ENCODE data around the gene PXYLP1.

Gene PXYLP1

DNA sequence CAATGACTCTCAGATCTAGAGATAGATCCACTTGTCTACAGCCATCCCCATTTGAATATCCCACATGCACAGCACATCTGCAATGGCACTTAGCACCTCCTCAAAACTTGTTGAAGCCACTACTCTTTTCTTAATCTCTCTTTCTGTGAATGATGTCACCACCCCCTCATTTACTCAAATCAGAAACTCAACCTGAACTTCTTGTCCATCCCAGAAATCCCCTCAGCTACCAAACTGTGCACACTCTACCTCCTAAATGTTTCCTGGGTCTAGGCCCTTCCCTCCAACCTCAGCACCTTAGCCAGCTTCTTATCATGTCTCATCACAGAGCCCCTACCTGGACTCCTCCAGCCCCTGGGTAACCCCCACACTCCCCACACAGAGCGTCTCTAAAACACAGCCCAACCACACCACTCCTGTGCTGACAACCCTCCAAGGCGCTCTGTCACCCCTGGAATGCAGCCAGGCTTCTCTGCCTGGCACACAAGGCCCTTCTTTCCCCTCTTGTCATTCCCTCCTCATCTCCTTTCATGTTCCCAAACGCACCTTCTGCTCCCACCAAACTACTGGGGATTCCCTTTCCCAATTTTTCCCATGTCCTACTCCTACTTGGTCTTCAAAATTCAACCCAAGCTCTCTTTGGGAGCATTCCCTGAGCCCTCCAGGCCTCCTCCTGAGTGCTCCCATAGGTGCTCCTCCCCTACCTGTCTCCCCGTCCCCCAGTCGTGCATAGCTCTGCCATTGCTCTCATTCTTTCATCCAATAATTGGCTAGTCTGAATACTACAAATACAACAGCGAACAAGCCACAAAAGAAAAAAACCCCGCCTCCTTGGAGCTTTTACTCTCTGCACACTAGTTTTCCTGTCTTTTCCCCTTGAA is 96.9 kb downstream of the PXYLP1 start:
- H3K4me3 Mint-ChIP-seq: no peak overlapping the region
- H3K27me3 Mint-ChIP-seq: no peaks in the 10 kb centered on the region
- no peaks in the 10 kb centered on the region for H3K9me3 Mint-ChIP-seq
- H3K4me1 Mint-ChIP-seq: peaks cover 9% of the 10 kb centered on the region
- H3K36me3 Mint-ChIP-seq: peaks cover 2% of the 10 kb centered on the region
- H3K27ac Mint-ChIP-seq: no peak overlapping the region

- Mint-ChIP-seq H3K4me1 (peaks cover 9% of the 10 kb centered on the region), H3K9me3 (no peaks in the 10 kb centered on the region), H3K4me3 (no peak overlapping the region), H3K36me3 (peaks cover under 1% of the 10 kb centered on the region), H3K27me3 (no peaks in the 10 kb centered on the region), H3K27ac (no peak overlapping the region)
Measured at GRCh38 chr3:141330235-141330634, 98.6 kb downstream of the PXYLP1 start.

GRCh38 chr3:141330718-141331376 is 99.2 kb downstream of the PXYLP1 start:
- H3K4me1 Mint-ChIP-seq: peaks cover 9% of the 10 kb centered on the region
- no peak overlapping the region for H3K4me3 Mint-ChIP-seq
- no peaks in the 10 kb centered on the region for H3K27me3 Mint-ChIP-seq
- no peak overlapping the region for H3K27ac Mint-ChIP-seq
- H3K36me3 Mint-ChIP-seq: no peaks in the 10 kb centered on the region
- no peaks in the 10 kb centered on the region for H3K9me3 Mint-ChIP-seq

GRCh38 chr3:141331377-141332318 is 100.0 kb downstream of the PXYLP1 start:
- Mint-ChIP-seq H3K36me3 (no peaks in the 10 kb centered on the region), H3K27ac (no peak overlapping the region), H3K9me3 (no peaks in the 10 kb centered on the region), H3K4me3 (no peak overlapping the region), H3K4me1 (peaks cover under 1% of the 10 kb centered on the region), H3K27me3 (no peaks in the 10 kb centered on the region)

GRCh38 chr3:141332416-141332815 is 100.8 kb downstream of the PXYLP1 start:
- Mint-ChIP-seq H3K27me3 (no peaks in the 10 kb centered on the region), H3K4me1 (no peaks in the 10 kb centered on the region), H3K9me3 (no peaks in the 10 kb centered on the region), H3K4me3 (no peak overlapping the region), H3K36me3 (no peaks in the 10 kb centered on the region), H3K27ac (no peak overlapping the region)

DNA sequence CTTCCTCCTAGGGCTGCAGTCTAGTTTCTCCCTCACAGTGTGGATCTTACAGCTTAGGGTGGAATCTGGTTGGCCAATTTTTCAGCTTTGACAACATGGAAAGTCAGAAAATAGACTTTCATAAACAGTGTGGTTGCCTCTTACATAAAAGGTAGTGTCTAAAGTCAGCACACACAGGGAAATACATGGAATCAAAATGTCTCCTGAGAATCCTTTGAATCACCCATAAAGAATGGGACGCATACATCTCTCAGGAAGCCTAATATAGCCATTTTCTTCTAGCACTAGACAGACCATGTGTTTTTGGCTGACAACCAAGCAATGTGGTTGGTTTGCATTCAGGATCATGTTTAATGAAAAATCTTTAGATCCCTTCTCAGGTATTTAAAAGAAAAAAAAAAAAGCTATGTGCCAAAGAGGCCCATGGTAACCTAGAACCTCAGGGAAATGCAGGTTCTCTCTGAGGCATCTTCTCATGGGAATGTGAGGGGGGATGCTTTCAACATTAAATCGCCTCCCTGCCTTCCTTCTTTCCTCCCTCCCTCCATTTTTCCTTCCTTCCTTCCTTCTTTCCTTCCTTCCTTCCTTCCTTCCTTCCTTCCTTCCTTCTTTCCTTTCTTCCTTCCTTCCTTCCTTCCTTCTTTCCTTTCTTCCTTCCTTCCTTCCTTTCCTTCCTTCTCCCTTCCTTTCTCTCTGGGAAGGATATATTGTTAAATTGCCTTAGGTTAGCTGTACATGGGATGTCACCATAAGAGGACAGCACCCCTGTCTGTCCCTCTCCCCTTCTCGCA is 102.4 kb downstream of the PXYLP1 start:
- H3K36me3 Mint-ChIP-seq: no peaks in the 10 kb centered on the region
- H3K4me1 Mint-ChIP-seq: no peaks in the 10 kb centered on the region
- no peak overlapping the region for H3K4me3 Mint-ChIP-seq
- no peak overlapping the region for H3K27ac Mint-ChIP-seq
- H3K27me3 Mint-ChIP-seq: no peaks in the 10 kb centered on the region
- H3K9me3 Mint-ChIP-seq: no peaks in the 10 kb centered on the region

DNA sequence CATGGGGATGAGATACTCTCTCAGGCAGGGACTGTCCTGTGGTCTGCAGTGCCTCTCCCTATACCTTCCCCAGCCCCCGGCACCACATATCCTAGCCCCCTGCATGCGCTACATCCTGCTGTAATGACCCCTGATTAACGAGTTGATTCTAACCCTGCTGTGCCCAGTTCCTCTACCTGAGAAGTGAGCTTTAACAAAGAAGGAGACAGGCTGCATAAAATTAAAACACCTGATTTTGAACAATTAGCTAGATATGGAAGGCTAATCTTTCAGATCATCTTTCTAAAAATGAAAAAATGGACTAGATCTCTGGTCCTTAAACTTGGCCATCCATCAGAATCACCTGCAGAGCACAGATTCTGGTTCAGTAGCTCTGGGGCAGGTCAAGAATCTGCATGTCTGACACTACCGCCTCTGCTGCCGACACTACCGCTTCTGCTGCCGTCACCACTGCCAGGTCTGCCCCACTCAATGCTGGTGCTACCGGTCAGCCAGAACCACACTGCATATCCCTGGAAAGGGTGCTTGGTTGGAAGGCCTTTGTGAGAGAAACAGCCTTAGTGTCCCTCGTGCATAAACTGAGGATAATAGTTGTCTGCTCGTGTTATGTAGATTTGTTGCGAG is 103.1 kb downstream of the PXYLP1 start:
- Mint-ChIP-seq H3K4me3 (no peak overlapping the region), H3K27me3 (no peaks in the 10 kb centered on the region), H3K36me3 (no peaks in the 10 kb centered on the region), H3K27ac (no peak overlapping the region), H3K4me1 (no peaks in the 10 kb centered on the region), H3K9me3 (no peaks in the 10 kb centered on the region)

DNA sequence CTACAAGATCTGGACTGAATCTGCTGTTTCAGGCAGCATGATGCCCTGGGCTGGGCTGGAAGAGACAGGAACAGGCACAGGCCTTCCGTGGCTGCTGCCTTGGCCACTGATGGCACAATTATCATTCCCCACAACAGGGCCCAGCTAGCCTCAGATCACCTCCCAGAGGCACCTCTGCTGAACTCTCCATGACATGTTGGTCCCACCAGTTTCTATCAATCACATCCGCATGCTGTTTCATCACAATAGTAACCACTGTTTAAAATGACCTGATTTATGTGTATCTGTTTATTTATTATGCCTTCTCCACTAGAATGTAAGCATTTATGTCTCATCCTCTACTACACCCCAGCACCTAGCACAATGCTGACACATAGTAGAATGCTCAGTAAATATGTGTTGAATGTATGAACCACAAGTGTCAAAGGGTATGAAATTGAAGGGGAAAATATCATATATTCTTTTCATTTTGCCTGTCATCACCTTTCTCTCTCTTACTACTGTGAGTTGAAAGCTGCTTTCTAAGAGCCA is 104.0 kb downstream of the PXYLP1 start:
- H3K27ac Mint-ChIP-seq: no peak overlapping the region
- no peaks in the 10 kb centered on the region for H3K27me3 Mint-ChIP-seq
- H3K4me1 Mint-ChIP-seq: no peaks in the 10 kb centered on the region
- no peaks in the 10 kb centered on the region for H3K36me3 Mint-ChIP-seq
- H3K4me3 Mint-ChIP-seq: no peak overlapping the region
- no peaks in the 10 kb centered on the region for H3K9me3 Mint-ChIP-seq

DNA sequence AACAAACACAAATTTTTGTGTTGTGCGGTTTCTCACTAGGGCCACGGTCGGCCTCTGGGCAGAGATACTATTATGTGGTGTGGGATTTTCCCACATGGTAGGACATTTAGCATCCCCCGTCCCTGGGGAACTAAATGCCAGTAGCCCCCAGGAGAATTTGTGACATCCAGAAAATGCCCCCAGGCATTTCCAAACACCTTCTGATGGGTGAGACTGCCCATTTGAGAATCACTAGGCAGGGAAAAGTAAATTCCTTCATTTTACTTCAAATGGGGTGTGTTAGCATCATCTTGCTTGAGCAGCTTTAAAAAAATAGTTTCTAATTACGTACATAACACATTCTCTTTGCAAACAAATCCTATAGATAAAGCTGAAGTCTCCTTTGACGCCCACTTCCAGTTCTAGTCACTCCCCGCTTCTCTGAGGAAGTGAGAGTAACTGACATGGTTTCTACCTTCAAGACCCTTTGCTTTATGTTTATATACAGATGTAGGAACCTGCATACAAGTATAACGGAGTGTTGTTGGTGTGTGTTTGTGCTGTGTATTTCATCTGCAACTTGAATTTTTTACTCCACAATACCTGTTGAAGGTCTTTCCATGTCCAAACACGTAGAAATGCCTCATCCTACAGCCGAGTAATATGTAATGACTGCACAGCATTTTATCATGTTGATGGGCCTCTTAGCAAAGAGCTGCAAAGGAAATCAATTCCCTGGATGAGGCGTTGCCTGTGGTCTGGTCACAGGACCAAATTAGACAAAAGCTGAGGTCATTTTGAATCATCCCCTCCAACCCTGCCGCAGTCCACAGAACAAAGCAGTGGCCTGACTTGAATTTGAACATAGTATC is 105.3 kb downstream of the PXYLP1 start:
- no peaks in the 10 kb centered on the region for H3K4me1 Mint-ChIP-seq
- H3K27me3 Mint-ChIP-seq: no peaks in the 10 kb centered on the region
- no peaks in the 10 kb centered on the region for H3K9me3 Mint-ChIP-seq
- no peaks in the 10 kb centered on the region for H3K36me3 Mint-ChIP-seq
- H3K27ac Mint-ChIP-seq: no peak overlapping the region
- no peak overlapping the region for H3K4me3 Mint-ChIP-seq

- H3K36me3 Mint-ChIP-seq: no peaks in the 10 kb centered on the region
- H3K27ac Mint-ChIP-seq: no peak overlapping the region
- no peaks in the 10 kb centered on the region for H3K27me3 Mint-ChIP-seq
- no peak overlapping the region for H3K4me3 Mint-ChIP-seq
- H3K9me3 Mint-ChIP-seq: no peaks in the 10 kb centered on the region
- H3K4me1 Mint-ChIP-seq: no peaks in the 10 kb centered on the region
Measured at GRCh38 chr3:141337523-141337854, 105.9 kb downstream of the PXYLP1 start.

- Mint-ChIP-seq H3K36me3 (no peaks in the 10 kb centered on the region), H3K4me1 (no peaks in the 10 kb centered on the region), H3K27ac (no peak overlapping the region), H3K9me3 (no peaks in the 10 kb centered on the region), H3K4me3 (no peak overlapping the region), H3K27me3 (no peaks in the 10 kb centered on the region)
Measured at GRCh38 chr3:141337991-141338390, 106.4 kb downstream of the PXYLP1 start.

GRCh38 chr3:141338881-141339280 is 107.3 kb downstream of the PXYLP1 start:
- H3K4me1 Mint-ChIP-seq: no peaks in the 10 kb centered on the region
- no peak overlapping the region for H3K27ac Mint-ChIP-seq
- H3K9me3 Mint-ChIP-seq: no peaks in the 10 kb centered on the region
- no peaks in the 10 kb centered on the region for H3K36me3 Mint-ChIP-seq
- no peak overlapping the region for H3K4me3 Mint-ChIP-seq
- H3K27me3 Mint-ChIP-seq: no peaks in the 10 kb centered on the region

DNA sequence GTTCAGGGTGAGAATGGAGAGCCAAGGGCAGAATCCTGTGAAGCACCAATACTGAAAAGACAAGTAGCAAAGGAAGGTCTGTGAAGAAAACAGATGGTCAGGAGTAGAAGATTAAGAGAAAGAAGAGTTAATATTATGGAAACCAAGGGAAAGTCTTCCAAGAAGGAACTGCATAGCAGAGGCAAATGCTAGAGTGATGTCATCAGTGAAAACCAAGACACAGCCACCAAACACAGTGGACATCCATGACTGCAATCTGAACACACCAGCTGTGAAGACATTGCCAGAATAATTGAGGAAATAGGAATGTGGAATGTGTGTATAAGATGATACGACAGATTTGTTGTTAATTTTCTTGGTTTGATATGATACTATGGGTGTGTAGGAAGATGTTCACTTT is 109.9 kb downstream of the PXYLP1 start:
- Mint-ChIP-seq H3K27me3 (no peaks in the 10 kb centered on the region), H3K27ac (no peak overlapping the region), H3K4me3 (no peak overlapping the region), H3K9me3 (no peaks in the 10 kb centered on the region), H3K4me1 (no peaks in the 10 kb centered on the region), H3K36me3 (no peaks in the 10 kb centered on the region)

DNA sequence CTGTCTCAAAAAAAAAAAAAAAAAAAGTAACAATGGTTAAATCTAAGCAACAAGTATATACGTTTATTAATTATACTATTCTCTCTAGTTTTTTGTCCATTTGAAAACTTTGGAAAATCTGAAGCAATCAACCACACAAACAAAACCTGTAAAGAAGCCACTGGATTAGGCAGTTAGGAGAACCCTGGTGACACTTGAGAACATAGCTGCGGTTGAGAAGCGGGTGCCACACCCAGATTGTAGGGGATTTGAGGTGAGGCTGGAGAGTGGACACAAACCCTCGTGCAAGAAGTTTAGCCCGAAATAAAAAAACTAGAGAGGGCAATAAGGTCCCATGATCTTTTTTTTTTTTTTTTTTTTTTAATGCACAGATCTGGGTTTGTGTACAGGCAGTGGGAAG is 110.8 kb downstream of the PXYLP1 start:
- Mint-ChIP-seq H3K4me1 (no peaks in the 10 kb centered on the region), H3K27ac (no peak overlapping the region), H3K27me3 (no peaks in the 10 kb centered on the region), H3K36me3 (no peaks in the 10 kb centered on the region), H3K4me3 (no peak overlapping the region), H3K9me3 (no peaks in the 10 kb centered on the region)

Data from activated naive CD4-positive, alpha-beta T cell treated with anti-CD3 and anti-CD28 coated beads, Interleukin-2, amount 50 U/mL, for 24 hours (primary cell).